Stomach smooth muscle (tissue), 2 donors: ENCODE results near the gene CDR2.
"Not testable (repeated sequence)": the region's sequence is repeated elsewhere in the genome, so short reads cannot be mapped to it uniquely, and the experiment has no call there.

Source experiments
- H3K27ac ChIP-seq: one replicate; pipeline ENCODE4 v1.7.0; 2013; ENCODE audit warnings: mild to moderate bottlenecking, low read length, inconsistent platforms
- H3K27me3 ChIP-seq, 2 donors: one replicate each; pipeline ENCODE4 v1.7.0; 2013; ENCODE audit warnings: low read length in 2 of 2; ENCODE audit not compliant: insufficient read depth in 2 of 2, control insufficient read depth in 1 of 2
- H3K36me3 ChIP-seq, 2 donors: one replicate each; pipeline ENCODE4 v1.7.0; 2013; ENCODE audit warnings: low read length in 2 of 2; ENCODE audit not compliant: control insufficient read depth in 2 of 2, insufficient read depth in 2 of 2
- H3K4me1 ChIP-seq: one replicate; pipeline ENCODE4 v1.7.0; 2013; ENCODE audit warnings: low read length; ENCODE audit not compliant: control insufficient read depth, insufficient read depth
- H3K4me3 ChIP-seq, 2 donors: one replicate each; pipeline ENCODE4 v1.7.0; 2013; ENCODE audit warnings: low read length in 2 of 2
- H3K9ac ChIP-seq, 2 donors: one replicate each; pipeline ENCODE4 v1.7.0; 2013; ENCODE audit warnings: low read length in 2 of 2, mild to moderate bottlenecking in 1 of 2
- H3K9me3 ChIP-seq, 2 donors: one replicate each; pipeline ENCODE4 v1.7.0; 2013; ENCODE audit warnings: low read length in 2 of 2; ENCODE audit not compliant: control insufficient read depth in 2 of 2
- donor health status: healthy.
- donor health status: Pancreatic carcinoma.

The CDR2 gene

GRCh38 chr16:22374311-22375116 is at the start of gene CDR2:
Gene CDR2 (minus strand): TSS chr16:22374619. CDS start chr16:22374309, 310 bp downstream.
- Histone ChIP-seq H3K4me1 (peaks cover 16% of the 10 kb centered on the region), H3K36me3 (no peaks in the 10 kb centered on the region), H3K9ac (peak within 1 kb of the TSS; percentile 89 to 95), H3K9me3 (no peaks in the 10 kb centered on the region), H3K27ac (peak within 1 kb of the TSS; percentile 88), H3K27me3 (no peaks in the 10 kb centered on the region), H3K4me3 (peak within 1 kb of the TSS; percentile 69 to 88)

DNA sequence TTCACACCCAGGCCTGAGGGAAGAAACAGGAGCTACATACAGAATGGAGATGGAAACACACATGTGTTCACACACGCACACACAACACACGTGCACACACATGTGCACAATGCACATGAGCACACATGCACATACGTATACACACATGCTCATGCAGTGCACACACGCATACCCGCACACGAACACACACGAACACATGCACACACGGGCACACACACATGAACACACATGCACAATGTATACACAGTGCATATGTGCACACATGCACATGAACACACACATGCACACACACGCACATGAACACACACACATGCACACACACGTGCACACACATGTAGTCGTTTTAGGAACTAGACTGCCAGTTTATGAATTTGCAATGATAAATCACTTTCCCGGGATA is 49.3 kb upstream of the CDR2 start:
- H3K4me3 ChIP-seq, result peak overlapping the region in 1 of 2 donors; percentile 49
- no peaks in the 10 kb centered on the region for H3K27me3 ChIP-seq
- peaks cover 11 to 12% of the 10 kb centered on the region in 2 donors for H3K36me3 ChIP-seq
- H3K27ac ChIP-seq, result peak overlapping the region; percentile 66
- peaks cover 16% of the 10 kb centered on the region for H3K4me1 ChIP-seq
- no peaks in the 10 kb centered on the region for H3K9me3 ChIP-seq
- no peak overlapping the region for H3K9ac ChIP-seq

DNA sequence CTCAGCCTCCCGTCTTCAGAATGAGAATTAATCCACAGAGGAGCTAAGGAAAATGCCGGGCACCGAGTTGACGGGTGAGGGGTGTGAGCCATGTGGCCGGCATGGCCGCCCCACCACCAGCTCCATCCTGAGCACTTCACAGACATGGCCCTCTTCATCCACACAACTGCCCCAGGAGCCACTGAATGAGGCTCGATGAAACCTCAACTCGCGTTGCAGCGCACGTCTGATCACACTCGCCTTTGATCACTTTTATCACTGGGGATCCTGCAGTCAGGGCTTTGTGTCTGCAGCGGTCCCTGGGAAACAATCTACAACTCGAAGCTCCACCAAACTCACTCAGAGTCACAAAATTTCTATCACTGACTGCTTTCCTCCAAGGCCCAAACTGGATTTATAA is 46.7 kb upstream of the CDR2 start:
- H3K27me3 ChIP-seq, result no peaks in the 10 kb centered on the region
- no peaks in the 10 kb centered on the region for H3K9me3 ChIP-seq
- H3K4me1 ChIP-seq, result peaks cover 16% of the 10 kb centered on the region
- H3K27ac ChIP-seq, result no peak overlapping the region
- no peak overlapping the region for H3K4me3 ChIP-seq
- peaks cover 5 to 10% of the 10 kb centered on the region in 2 donors for H3K36me3 ChIP-seq
- H3K9ac ChIP-seq, result no peak overlapping the region

DNA sequence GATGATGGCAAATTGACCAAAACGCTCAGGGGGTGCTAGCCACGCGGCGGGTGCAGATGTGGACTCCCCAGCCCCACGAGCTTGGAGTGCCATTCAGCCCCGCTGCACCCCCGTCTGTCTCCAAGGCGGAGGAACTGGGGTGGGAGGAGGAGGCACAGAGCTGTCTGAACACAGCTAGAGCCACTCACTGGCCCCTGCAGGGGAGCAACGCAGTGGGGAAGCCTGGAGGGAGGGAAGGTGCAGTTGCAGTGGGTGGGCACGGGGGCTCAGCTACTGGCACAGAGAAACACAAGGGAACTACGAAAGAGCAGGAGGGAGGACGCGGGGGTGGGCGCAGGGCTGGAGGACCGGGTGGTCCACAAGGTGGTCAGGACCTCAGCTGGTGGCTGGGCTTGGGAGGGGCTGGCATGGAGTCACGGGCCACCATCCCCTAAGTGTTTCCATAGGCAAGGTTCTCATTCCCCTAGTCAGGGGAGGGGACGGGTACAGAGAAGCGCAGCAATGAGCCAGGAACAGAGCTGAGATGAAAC is 46.3 kb upstream of the CDR2 start:
- Histone ChIP-seq H3K9me3 (no peaks in the 10 kb centered on the region), H3K9ac (no peak overlapping the region), H3K4me3 (no peak overlapping the region), H3K36me3 (peaks cover 5 to 10% of the 10 kb centered on the region in 2 donors), H3K27me3 (no peaks in the 10 kb centered on the region), H3K4me1 (peaks cover 16% of the 10 kb centered on the region), H3K27ac (no peak overlapping the region)

DNA sequence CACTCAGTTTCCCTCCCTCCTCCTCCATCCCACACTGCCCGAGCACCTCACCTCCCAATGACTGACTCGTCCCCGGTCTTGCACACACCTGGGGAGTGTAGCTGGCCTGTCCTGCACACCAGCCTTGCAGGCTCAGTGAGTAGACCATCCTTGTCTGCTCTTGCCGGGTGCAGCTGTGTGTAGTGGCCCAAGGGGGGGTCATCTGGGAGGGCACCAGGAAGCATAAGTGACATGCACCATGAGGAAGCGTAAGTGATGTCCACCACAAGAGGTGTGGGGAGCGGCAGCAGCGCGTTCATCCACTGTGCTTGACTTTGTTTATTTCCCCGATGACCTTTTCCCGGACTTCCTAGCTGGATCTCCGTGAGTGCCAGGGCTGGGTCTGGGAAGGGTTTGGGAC is 45.5 kb upstream of the CDR2 start:
- no peak overlapping the region for H3K9ac ChIP-seq
- no peaks in the 10 kb centered on the region for H3K9me3 ChIP-seq
- no peaks in the 10 kb centered on the region for H3K27me3 ChIP-seq
- peaks cover 11% of the 10 kb centered on the region for H3K4me1 ChIP-seq
- peaks cover 5 to 10% of the 10 kb centered on the region in 2 donors for H3K36me3 ChIP-seq
- H3K4me3 ChIP-seq, result no peak overlapping the region
- H3K27ac ChIP-seq, result no peak overlapping the region

- H3K36me3 ChIP-seq, result peaks cover 5 to 8% of the 10 kb centered on the region in 2 donors
- no peaks in the 10 kb centered on the region for H3K9me3 ChIP-seq
- H3K9ac ChIP-seq, result no peak overlapping the region
Measured at GRCh38 chr16:22418826-22419225, 44.4 kb upstream of the CDR2 start.

GRCh38 chr16:22417798-22418197 is 43.4 kb upstream of the CDR2 start:
- not testable (repeated sequence) for H3K27me3 ChIP-seq, H3K27ac ChIP-seq, H3K9ac ChIP-seq, H3K9me3 ChIP-seq, H3K4me1 ChIP-seq, H3K36me3 ChIP-seq, H3K4me3 ChIP-seq

More at GRCh38 chr16:22418826-22419225, 44.4 kb upstream of the CDR2 start:
- Histone ChIP-seq H3K4me3 (no peak overlapping the region), H3K27me3 (no peaks in the 10 kb centered on the region), H3K27ac (no peak overlapping the region), H3K4me1 (peaks cover 2% of the 10 kb centered on the region)

DNA sequence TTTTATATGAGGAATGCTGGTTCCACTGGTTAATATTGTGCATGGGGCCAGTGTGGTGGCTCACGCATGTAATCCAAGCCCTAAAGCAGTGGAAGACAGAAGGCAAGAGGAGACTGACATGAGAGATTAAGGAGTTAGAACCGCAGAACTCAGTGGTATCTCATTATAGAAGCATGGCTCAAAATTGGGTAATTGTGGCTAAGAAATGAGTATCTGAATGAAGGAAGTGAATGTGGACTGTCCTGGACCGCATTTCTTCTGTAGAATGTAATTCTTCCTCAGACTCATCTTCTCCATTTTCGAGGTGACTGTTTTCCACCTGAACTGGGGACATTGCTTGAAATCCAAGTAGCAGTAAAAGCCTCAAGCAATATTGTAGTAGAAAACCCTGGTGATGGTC is 42.6 kb upstream of the CDR2 start:
- Histone ChIP-seq H3K27ac (no peak overlapping the region), H3K4me1 (no peaks in the 10 kb centered on the region), H3K36me3 (peaks cover 5% of the 10 kb centered on the region in 2 donors), H3K9ac (no peak overlapping the region), H3K27me3 (no peaks in the 10 kb centered on the region), H3K9me3 (no peaks in the 10 kb centered on the region), H3K4me3 (no peak overlapping the region)

GRCh38 chr16:22413819-22414218 is 39.4 kb upstream of the CDR2 start:
- Histone ChIP-seq H3K9me3 (no peaks in the 10 kb centered on the region), H3K27me3 (no peaks in the 10 kb centered on the region), H3K36me3 (no peaks in the 10 kb centered on the region), H3K27ac (no peak overlapping the region), H3K4me3 (no peak overlapping the region), H3K9ac (no peak overlapping the region), H3K4me1 (no peaks in the 10 kb centered on the region)

DNA sequence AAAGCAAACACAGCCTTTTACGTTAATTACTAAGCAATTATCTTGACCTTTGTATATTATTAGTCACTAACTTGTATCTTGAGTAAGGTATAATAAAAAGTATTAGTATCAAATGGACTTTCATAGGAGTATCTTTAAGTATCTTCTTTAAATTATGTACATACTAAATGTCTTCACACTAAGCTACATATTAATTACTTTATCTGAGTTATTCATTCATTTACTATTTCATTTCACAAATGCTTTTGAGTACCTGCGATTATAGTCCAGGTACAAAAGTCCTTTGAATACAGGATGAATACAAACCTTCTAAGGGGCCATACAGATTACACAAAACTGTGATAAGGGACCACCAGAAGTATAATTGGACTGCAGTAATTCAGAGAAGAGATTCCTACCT is 33.1 kb upstream of the CDR2 start:
- Histone ChIP-seq H3K9ac (no peak overlapping the region), H3K4me1 (no peaks in the 10 kb centered on the region), H3K9me3 (no peaks in the 10 kb centered on the region), H3K27me3 (no peaks in the 10 kb centered on the region), H3K4me3 (no peak overlapping the region), H3K36me3 (peaks cover 0 to 2% of the 10 kb centered on the region in 2 donors), H3K27ac (no peak overlapping the region)

GRCh38 chr16:22402191-22402590 is 27.8 kb upstream of the CDR2 start:
- Histone ChIP-seq H3K9me3 (no peaks in the 10 kb centered on the region), H3K27ac (no peak overlapping the region), H3K4me3 (no peak overlapping the region), H3K27me3 (no peaks in the 10 kb centered on the region), H3K4me1 (no peaks in the 10 kb centered on the region), H3K36me3 (no peaks in the 10 kb centered on the region), H3K9ac (no peak overlapping the region)
